ENCODE measurements around the gene GPC6. TPM values are rescaled to one million over a fixed set of nuclear protein-coding genes. Genes with fewer than 3 reads are reported as not detected.

Gene GPC6
- polyA plus RNA-seq, 2 of the 4 experiments (the other 2 are of a cell fraction), result 8.0 to 14.4 TPM

GRCh38 chr13:93511011-93511410 lies 284.4 kb downstream of the GPC6 start (continued):
- TF ChIP-seq HMGXB4 (CRISPR knock-in tag; IDR thresholded peaks at IDR 0.05; ENCODE audit: borderline replicate concordance) (no peak), EHF (CRISPR knock-in tag; IDR thresholded peaks at IDR 0.05) (no peak), PHF8 (IDR thresholded peaks at IDR 0.05; ENCODE audit: borderline replicate concordance, low read depth) (no peak), ZSCAN20 (CRISPR knock-in tag; IDR thresholded peaks at IDR 0.05) (no peak)

- H3K9me3 ChIP-seq, result no peaks in the 10 kb centered on the region
- H3K4me3 ChIP-seq, result no peak overlapping the region
- H3K4me2 ChIP-seq, result no peak overlapping the region
- ChIA-PET POLR2A (no interaction called here), CTCF (no interaction called here)
- TF ChIP-seq EHMT2 (IDR thresholded peaks at IDR 0.05; ENCODE audit: low read depth) (no peak), MAFK (IDR thresholded peaks at IDR 0.05; ENCODE audit: partially characterized antibody) (peak; percentile 11), NFE2L2 (conservative IDR thresholded peaks at IDR 0.05; ENCODE audit: low read length) (no peak), REST (IDR thresholded peaks at IDR 0.05) (no peak)
- H3K4me1 ChIP-seq, result no peaks in the 10 kb centered on the region
- ATAC-seq (no peak), DNase-seq (ENCODE audit: low read depth in 1 of 2, low spot score in 1 of 2) (no peak), FAIRE-seq (no peak)
- no peak overlapping the region for H3K27ac ChIP-seq
Measured at GRCh38 chr13:93515267-93515666, 288.7 kb downstream of the GPC6 start.

GRCh38 chr13:93517658-93518057 lies 291.1 kb downstream of the GPC6 start:
- TF ChIP-seq MAFK (IDR thresholded peaks at IDR 0.05; ENCODE audit: partially characterized antibody) (peak; percentile 57), TP53 (CRISPR knock-in tag; IDR thresholded peaks at IDR 0.05) (no peak), CTCF (IDR thresholded peaks at IDR 0.05) (no peak)
- H3K9me3 ChIP-seq, result no peaks in the 10 kb centered on the region
- H3K27ac ChIP-seq, result no peak overlapping the region
- H3K4me2 ChIP-seq, result no peak overlapping the region
- H3K4me3 ChIP-seq, result no peak overlapping the region
- no peak for ATAC-seq
- ChIA-PET POLR2A (no interaction called here), CTCF (no interaction called here)
- DNase-seq (ENCODE audit: low read depth in 1 of 2, low spot score in 1 of 2), result no peak
- no peak for FAIRE-seq
- no peaks in the 10 kb centered on the region for H3K4me1 ChIP-seq

GRCh38 chr13:93521307-93521706 lies 294.7 kb downstream of the GPC6 start:
- Histone ChIP-seq H3K4me2 (no peak overlapping the region), H3K4me3 (no peak overlapping the region), H3K27ac (no peak overlapping the region), H3K9me3 (no peaks in the 10 kb centered on the region), H3K4me1 (no peaks in the 10 kb centered on the region)
- FAIRE-seq (no peak), DNase-seq (ENCODE audit: low read depth in 1 of 2, low spot score in 1 of 2) (no peak), ATAC-seq (no peak)
- TF ChIP-seq HOXB13 (CRISPR knock-in tag; IDR thresholded peaks at IDR 0.05; ENCODE audit: low read depth) (no peak), POLR2AphosphoS2 (conservative IDR thresholded peaks at IDR 0.05; ENCODE audit: low read length) (no peak), CHD4 (IDR thresholded peaks at IDR 0.05; ENCODE audit: borderline replicate concordance) (no peak), CTCF (IDR thresholded peaks at IDR 0.05) (no peak), CEBPB (IDR thresholded peaks at IDR 0.05) (no peak), ZSCAN20 (CRISPR knock-in tag; IDR thresholded peaks at IDR 0.05) (no peak), GATA3 (IDR thresholded peaks at IDR 0.05; ENCODE audit: borderline replicate concordance) (no peak), MAFK (IDR thresholded peaks at IDR 0.05; ENCODE audit: partially characterized antibody) (no peak), HOXB5 (CRISPR knock-in tag; IDR thresholded peaks at IDR 0.05) (no peak), USF2 (IDR thresholded peaks at IDR 0.05) (no peak)
- 42% methylated on average over 2 of the region's 2 CpGs for WGBS (ENCODE audit: missing lambda C conversion rate)
- ChIA-PET CTCF (no interaction called here), POLR2A (no interaction called here)

All from A549 (cell line).